HG02571 (cell line): Measurements from ENCODE around the gene ATP11A.
"Not testable (repeated sequence)": the region's sequence is repeated elsewhere in the genome, so short reads cannot be mapped to it uniquely, and the experiment has no call there.

ENCODE experiments used
- ATAC-seq: cut with Tn5 transposase; IDR thresholded peaks from one replicate; pipeline ENCODE4 v1.9.1; 2021; ENCODE audit warnings: mild to moderate bottlenecking, moderate library complexity; ENCODE audit not compliant: unreplicated experiment

The ATP11A gene

GRCh38 chr13:112833551-112834257 lies 143.9 kb downstream of the ATP11A start:
- no peak for ATAC-seq

GRCh38 chr13:112835344-112835743 lies 145.5 kb downstream of the ATP11A start:
- ATAC-seq, result no peak

DNA sequence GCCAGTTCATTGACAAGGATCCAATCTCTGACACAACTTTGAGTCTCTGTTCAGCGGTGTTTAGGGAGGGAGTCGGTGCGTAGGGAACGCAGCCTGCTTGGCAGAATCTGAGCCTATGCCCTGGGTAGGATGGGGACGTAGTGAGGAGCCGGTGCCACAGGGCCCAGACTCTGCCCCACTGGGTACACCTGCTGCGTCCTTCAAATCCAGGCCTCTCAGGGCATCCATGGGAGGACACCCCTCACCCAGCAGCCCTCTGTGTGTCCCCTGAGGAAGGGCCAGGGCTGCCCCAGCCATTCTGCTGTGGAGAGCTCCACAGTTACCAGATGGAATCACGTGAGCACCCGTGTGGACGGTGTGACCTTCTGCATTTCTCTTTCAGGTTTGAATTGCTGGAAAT lies 146.0 kb downstream of the ATP11A start:
- ATAC-seq, result no peak

DNA sequence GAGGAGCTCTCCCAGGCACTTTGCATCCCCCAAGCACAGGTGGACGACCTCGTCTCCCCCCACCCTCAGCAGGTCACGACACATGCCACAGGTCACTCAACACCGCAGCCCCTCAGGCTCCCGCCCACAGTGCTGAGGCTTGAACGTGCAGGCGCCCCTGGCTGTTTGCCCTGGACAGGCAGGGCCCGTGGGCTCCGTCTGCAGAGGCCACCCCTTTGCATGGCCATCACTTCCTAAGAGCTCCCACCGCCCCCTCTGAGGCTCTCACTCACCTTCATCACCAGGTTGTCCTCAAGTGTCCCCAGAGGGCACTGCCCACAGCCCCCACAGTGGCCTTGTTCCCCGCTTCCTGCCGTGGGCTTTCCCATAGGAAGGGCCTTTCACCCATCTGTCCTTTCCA lies 147.1 kb downstream of the ATP11A start:
- ATAC-seq, result no peak

- ATAC-seq, result no peak
Measured at GRCh38 chr13:112837371-112838037, 147.7 kb downstream of the ATP11A start.

DNA sequence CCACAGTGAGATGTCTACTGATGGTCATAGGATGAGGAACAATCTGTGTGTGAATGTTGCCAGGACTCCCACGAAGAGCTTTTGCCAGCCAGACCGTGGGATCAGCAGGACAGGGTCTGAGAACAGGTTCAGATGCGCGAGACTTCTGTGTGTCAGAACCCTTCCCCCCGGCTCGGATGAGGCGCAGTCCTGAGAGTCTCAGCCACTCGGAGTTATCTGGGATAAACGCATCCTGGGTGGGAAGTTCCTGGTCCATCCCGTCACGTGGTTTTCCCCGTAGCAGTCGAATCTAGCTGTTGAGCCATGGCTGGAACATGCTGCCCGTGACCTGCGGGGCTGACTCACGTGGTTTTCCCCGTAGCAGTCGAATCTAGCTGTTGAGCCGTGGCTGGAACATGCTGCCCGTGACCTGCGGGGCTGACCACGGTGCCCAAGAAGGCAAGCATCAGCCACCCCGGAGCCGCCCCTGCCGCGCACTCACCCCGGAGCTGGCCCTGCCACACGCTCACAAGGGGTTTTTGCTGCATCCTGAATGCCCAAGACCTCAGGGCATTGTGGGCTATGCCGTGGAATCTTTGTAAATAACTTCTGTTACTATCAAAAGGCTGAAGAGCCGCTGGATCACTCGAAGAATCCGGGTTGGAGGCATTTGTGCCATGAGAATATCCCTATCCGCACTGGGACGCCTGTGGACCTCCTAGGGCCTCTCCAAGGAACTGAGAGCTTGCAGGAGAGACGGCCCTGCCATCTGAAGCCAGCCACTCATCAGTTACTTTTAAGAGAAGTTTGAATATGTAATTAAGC lies 148.4 kb downstream of the ATP11A start:
- ATAC-seq, result no peak

DNA sequence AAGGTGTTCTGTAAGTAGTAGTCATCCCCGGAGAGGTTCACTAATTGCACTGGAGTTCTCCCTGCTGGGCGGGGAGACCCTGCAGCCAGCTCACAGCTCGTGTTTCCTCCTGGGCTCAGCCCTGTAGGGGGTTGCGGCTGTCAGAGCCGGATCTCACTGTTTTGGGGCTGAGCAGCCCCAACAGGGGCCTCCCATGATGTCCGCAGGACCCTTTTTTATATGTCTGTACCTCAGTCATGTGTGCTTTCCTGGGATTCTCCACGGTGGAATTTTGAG lies 148.9 kb downstream of the ATP11A start:
- ATAC-seq, result no peak

GRCh38 chr13:112839356-112840105 lies 149.7 kb downstream of the ATP11A start:
- ATAC-seq, result no peak

DNA sequence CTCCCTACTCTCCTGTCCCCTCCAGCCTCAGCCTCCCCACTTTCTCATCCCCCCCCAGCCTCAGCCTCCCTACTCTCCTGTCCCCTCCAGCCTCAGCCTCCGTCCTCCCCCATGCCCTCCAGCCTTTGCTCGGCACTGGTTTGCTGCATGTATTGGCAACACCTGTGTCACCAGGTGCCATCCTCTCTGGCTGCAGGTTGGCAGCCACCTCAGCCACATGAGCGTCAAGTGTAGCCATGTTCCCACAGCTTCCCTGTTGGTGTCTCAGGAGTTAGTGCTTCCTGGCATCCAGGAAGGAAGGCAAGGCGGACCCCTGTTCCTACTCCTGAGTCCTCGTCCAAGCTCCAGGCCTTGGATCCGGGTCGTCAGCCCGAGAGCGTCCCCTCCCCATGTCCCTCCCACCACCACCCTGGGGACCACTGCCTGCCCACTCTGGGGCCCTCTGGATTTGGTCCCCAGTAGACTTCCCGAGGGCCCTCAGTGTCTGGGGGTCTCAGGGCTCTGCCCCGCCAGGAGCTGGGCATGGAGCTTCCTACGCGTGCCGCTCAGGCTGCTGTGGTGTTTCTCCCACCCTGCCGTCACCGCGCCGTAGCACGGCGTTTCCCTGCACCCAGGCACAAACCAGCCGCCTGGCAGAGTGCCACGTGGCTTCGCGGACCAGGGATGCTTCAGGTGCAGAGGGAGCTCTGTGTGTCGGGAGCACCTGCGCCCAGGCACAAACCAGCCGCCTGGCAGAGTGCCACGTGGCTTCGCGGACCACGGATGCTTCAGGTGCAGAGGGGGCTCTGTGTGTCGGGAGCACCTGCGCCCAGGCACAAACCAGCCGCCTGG lies 150.8 kb downstream of the ATP11A start:
- no peak for ATAC-seq

- ATAC-seq, result not testable (repeated sequence)
Measured at GRCh38 chr13:112841303-112842015, 151.6 kb downstream of the ATP11A start.

DNA sequence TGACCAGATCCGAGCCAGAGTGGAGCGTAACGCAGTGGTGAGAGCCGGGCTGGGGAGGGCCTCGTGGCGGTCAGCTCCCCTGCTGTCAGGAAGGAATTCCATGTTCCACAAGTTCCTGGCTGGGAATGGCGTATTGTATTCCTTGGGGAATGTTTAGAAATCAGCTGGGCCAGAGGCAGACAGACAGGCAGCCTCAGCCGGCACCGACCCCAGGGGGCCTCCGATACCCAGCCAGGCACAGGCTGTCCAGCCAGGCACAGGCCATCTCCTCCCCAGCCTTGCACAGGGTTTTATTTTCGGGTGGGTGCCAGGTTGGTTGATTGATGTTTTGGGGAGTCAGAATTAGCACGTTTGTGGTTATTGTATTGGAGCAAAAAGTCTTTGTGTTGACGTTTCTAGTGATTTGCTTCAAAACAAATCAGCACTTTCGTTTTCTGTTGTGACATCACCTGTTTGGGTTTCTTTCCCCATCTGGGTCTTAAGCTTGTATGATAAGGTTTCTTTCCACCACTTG lies 152.6 kb downstream of the ATP11A start:
- ATAC-seq, result no peak

DNA sequence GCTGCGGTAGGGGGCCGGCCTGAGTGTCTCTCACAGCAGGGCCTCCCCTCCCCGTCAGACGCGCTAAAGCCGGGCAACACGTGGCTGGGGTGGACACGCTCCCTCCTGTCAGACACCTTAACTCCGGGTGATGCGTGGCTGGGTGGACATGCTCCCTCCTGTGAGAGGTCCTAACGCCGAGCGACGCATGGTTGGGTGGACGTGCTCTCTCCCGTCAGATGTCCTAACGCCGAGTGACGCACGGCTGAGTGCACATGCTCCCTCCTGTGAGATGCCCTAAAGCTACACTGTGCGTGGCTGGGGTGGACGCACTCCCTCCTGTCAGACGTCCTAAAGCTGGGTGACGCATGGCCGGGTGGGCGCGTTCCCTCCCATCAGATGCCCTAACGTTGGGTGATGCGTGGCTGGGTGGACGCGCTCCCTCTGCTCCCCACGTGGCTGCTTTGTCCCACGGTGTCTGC lies 153.1 kb downstream of the ATP11A start:
- no peak for ATAC-seq

GRCh38 chr13:112843392-112844111 lies 153.7 kb downstream of the ATP11A start:
- no peak for ATAC-seq

GRCh38 chr13:112844411-112844810 lies 154.6 kb downstream of the ATP11A start:
- ATAC-seq, result no peak

GRCh38 chr13:112844879-112845278 lies 155.0 kb downstream of the ATP11A start:
- ATAC-seq, result no peak

GRCh38 chr13:112845511-112846144 lies 155.8 kb downstream of the ATP11A start:
- no peak for ATAC-seq

GRCh38 chr13:112846411-112847115 lies 156.7 kb downstream of the ATP11A start:
- no peak for ATAC-seq

DNA sequence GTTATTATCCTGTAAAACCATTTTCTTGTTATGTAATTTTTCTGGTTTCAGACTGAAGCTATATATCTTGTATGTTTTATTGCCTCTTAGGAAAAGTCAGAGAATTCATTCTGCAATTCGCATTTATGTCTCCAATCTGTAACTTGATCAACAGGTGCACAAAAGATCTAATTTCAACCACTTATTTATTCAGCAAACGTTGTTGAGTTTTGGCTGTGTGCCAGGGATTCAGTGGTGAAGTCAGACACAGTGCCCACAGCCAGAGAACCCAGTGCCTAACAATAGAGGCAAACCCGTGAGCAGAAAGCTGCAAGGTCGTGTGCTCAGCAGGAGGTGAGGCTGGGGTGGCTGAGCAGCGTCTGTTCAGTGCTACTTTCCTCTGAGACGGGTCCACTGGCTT lies 159.7 kb downstream of the ATP11A start:
- no peak for ATAC-seq
